NCI-H2107 treated with DMSO at 0.1 percent for 48 hours (cell line): ENCODE results near the gene SCRT2.
A peak's percentile ranks its signal among the peaks of the same experiment; 100 is the strongest.
"Not testable (repeated sequence)": the region's sequence is repeated elsewhere in the genome, so short reads cannot be mapped to it uniquely, and the experiment has no call there.

Experiments
- DNase-seq: peaks from one replicate; lab custom pipeline; 2025; ENCODE audit not compliant: unreplicated experiment; lab: John Stamatoyannopoulos, UW

The SCRT2 gene

DNA sequence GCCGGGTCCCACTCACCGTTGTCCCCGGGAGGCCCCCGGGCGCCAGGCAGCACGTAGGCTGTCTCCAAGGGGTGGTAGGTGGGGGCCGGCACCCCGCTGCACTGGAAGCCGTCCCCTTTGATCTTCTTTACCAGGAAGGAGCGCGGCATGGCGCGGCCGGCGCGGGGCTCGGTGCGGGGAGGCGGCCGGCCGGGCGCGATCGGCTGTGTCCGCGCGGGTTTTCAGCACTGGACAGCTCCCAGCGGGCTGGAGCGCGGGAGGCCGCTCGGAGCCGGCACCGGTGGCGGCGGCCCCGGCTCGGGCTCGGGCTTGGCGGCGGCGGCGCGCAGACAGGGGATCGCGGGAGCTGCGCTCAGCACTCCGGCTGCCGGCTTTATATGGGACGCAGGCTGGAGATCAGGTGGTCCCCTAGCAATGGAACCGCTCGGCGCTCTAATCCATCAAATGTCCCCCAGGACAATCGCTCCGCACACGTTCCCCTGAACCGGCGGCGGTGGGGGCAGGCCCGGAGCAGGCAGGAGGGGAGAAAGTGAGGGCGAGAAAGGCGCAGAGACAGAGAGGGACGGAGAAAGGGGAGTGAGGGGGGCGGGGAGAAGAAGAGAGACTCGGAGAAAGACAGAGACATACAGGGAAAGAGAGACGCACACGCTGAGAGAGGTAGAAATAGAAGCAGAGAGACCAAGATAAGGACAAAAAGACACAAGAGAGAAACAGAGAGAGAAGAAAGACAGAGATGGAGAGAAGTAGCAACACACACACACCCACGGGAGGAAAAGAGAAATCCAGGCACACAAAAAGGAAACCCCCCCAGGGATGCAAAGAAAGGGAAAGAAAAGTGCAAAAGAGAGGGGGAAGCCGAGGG is at the start of gene SCRT2:
SCRT2 (minus strand) TSS at position 350 of the 862 bp plus-strand sequence; CDS start at position 149, 201 bp downstream.
- no peak for DNase-seq

DNA sequence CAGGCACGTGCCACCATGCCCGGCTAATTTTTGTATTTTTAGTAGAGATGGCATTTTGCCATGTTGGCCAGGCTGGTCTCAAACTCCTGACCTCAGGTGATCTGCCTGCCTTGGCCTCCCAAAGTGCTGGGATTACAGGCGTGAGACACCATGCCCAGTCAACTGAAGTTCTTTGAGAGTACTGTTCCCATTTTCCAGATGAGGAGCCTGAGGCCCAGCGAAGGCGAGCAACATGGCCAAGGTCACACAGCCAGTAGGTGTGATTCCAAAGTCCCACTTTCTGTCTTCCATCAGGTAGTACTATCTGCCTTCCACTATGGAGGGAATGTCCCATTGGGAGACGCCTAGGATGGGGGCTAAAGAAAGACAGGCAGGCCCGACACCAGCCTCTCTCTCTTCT is 49.2 kb upstream of the SCRT2 start:
- DNase-seq: not testable (repeated sequence)

DNA sequence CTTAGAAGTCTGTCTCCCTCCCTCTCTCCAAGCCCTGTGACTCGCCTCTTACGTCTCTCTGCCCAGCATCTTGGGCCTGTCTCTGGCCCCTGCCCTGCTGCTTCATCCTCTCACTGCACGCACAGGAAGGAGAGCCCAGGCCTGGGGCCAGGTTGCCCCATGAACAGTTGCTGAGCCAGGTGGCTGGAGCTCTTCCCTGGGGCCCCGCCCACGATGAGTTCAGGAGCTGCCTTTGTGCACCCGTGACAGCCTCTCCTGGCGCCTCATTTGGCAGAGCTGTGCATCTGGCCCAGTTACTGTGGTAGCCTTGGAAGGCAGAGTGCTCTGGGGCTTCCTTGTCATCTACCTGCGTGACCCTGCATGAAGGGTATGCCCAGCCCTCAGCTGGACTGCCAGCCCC is 48.2 kb upstream of the SCRT2 start:
- no peak for DNase-seq

DNA sequence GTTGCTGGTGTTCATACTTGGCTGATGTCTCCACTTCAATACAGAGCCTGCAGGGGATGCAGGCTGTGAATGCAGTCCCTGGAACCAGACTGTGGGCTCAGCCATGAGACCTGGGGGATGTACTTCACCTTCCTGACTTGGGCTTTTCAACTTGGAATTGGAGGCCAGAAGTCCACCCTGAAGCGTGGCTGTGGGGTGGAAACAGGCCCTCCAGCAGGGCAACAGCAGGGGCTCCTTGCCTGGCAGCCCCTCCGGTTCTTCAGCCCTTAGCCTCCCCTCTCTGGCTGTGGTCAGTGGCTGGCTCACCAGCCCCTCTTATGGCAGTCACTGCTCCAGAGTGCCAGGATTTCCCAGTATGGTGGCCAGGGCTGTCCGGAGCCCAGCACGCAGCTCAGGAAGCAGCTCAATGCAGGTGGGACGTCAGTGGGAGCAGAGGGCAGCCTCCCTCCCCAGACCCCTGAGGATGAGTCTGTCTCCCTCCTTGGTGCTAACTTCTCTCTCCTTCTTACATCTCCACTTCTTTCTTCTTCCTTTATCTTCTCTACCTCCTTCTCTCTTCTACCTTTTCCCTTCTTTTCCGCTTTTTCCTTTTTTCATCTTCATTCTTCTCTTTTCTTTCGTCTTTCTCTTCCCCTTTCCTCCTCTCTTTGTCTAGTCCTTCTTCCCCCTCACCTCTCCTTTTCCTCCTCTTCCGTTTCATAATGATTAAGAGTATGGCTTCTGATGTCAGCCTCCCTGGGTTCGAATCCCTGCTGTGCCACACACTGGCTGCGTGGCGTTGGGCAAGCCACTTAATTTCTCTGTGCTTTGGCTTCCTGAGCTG is 47.4 kb upstream of the SCRT2 start:
- no peak for DNase-seq

DNA sequence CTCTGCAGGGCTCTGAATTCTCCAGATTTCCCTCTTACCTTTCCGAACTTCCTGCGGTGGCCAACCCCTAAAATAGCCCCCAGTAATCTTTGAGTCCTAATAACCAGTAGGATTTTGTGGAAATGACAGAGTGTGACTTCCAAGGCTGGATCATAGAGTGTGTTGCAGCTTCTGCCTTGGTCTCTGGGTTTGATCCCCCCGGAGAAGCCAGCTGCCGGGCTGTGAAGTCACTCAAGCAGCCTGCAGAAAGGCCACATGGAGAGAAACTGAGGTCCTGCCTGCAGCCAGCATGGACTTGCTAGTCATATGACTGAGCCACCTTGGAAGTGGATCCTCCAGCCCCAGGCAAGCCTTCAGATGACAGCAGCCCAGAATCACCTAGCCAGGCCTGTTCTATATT is 46.3 kb upstream of the SCRT2 start:
- no peak for DNase-seq

DNA sequence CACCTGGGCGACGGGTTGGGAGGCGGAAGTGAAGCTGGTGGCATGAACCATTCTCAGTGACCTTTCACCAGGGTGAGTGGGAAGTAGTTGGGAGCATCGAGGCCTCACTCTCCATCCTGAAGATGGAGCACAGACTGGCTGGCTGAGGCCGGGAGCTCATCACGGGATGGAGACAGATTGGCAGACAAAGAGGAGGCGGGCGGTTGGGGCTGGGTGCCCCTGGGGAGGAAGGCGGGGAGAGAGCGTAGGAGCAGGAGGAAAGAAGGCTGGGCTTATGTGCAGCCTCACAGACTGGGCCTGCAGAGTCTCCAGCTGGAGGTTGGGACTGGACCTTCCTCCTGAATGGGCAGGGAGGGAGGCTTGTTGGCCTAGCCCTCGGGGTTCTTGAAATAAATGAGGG is 44.2 kb upstream of the SCRT2 start:
- DNase-seq: no peak

DNA sequence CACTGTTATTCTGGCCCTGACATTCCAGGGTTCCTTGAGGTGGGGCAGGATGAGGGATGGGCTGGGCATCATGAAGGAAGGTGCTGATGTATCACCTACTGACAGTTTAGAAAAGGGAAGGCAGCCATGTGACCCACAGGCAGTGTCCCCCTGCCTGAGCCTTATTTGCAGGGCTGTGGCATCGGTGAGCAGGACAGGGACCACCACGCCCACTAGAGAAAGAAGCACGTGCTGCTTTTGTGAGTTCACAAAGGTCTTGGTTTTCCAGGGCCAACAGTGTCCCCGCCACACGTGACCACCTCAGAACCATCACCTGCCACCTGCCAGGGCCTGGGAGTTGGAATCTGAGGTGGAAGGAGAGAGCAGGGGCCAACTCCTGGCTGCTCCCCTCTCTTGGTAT is 43.5 kb upstream of the SCRT2 start:
- no peak for DNase-seq

DNA sequence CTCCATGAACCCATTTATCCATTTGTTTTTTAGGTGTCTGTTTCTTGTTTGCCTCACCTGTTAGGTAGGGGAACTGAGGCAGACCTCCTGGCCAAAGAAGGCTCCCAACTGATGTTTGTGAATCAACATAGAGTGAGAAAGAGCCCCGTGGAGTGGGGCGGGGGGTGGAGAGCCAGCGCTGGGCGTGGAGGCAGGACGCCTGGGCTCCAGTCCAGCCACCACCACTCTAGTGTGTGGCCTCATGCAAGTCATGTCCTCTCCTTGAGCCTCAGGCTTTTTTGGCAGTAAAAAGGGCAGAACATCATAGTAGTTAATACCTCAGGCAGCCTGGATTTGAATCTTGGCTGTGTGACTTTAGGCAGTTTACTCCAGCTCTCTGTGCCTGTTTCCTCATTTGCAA is 42.2 kb upstream of the SCRT2 start:
- DNase-seq: no peak

DNA sequence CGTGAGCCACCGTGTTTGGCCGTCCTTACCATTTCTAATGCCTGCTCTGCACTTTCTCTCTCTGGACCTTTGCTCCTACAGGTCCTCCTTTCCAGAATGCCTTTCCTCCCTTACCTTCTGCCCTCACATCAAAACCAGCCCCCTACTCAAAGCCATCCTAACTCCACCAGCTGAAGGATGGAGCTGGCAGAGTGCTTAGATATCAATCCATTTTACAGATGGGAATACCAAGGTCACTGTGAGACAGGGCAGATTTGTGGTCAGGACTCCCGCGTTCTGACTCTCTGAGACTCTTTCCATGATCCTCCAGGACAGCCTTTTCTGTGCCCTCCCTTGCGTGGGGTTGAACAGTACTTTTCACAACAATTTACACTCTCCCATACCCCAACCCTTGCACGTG is 41.7 kb upstream of the SCRT2 start:
- DNase-seq: no peak

DNA sequence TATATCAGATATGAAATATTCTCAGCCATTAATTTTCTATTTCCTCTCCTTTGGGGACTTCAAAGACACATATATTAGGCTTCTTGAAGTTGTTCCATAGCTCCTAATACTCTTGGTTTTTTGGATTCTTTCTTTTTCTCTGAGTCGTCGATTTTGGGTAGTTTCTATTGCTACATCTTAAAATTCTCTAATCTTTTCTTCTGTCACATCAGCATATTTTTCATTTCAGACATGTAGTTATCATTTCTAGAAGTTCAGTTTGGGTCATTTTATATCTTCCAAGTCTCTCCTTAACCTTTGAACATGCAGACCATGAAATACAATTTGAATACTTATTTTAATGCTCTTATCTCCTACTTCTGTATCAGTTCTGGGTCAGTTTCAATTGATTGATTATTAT is 38.9 kb upstream of the SCRT2 start:
- DNase-seq: no peak

DNA sequence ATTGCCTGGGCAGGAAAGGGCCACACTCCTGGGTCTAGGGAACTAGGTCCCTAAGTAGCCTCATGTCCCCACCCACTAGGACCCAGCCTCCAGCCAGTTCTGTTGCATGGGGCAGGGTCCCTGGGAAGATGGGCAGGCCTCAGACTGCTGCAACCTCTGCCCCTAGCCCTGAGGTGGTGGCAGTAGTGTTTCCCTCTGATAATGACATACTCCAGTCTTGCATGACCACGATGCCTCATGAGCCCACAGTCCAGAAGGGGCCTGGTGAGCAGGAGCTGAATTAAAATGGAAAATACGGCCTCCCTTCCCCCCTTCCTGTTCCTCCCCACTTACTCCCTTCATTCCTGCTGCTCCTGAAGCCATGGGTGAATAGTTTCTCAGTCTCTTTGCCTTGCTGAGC is 36.0 kb upstream of the SCRT2 start:
- no peak for DNase-seq

DNA sequence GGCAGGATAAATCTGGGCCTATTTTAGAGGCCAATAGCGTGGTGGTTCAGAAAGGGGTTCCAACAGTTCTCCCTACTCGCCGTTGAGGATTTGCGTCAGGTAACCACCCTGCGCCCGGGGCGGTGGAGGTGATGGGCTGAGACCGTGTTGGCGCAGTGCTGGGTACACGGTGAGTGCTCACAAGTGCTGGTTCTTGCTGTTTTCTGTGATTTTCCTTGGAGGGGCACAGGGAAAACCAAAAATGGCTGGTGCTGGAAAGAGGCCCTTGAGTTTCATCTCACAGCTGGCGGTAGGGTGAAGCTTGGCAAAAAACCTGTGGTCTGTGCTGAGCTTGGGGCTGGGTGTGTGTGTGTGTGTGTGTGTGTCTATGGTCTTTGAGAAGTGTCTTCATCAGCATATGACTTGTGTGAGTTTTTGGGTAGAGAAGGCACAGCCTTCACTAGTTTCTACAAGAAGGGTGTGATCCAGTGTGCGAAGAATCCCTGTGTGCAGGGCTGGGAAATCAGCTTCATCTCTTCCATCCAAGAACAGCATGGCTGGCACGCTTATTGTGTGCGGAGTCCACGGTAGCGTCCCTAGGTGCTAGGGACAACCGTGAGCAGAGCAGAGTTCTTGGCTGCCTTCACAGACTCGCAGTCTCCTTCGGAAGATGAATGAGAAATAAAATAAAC is 35.3 kb upstream of the SCRT2 start:
- no peak for DNase-seq

DNA sequence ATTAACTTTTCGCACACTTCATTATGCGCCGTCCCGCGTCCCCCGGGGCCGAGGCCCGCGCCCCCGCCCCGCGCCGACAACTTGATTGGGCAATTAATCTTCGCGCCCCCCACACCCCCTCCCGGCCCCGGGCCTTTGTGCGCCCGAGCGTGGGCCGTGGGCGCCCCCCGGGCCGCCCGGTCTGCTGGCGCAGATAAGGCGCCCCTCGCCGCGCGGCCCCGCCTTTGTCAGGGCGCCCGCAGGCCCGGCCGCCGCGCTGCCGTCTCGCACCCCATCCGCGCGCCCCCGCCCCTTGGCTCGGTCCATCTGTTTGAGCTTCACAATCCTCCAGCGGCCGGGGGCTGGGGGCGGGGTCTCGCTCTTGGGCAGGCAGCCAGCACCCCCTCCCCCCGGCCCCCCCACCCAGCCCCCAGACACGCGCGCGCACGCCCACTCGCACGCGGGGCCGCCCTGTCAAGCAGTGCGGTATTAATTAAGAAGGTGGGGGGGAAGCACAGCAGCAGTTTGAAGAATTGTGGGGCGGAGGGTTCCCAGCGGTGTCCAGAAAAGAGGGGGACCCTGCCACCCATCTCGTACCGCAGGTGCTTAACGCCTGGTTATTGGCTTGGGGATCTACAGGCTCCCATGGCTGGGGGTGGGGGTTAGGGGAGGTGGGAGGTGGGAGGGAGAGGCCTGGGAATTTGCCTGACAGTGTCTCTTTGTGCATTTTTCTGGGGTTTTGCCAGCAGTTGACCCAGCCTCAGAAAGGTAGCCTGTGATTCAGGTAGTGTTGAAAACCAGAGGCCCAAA is 34.6 kb upstream of the SCRT2 start:
- DNase-seq: no peak

DNA sequence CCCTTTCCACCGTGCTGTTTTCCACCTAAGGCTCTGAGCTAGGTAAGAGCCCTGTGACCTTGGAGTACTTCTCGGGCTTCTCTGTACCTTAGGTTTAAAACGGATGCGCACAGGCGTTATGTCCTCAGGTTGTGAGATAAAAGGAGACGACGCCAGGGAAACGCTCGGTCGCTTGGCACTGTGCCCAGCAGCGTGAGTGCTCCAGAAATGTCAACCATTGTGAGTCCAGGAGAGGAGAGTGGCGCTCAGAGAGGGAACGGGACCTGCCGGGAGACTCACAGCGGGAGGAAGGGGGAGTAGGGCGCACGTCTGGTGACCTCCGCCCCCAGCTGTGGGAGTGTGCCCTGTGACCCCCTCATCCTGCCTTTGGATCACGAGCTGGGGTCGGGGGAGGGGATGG is 33.8 kb upstream of the SCRT2 start:
- DNase-seq: peak; percentile 3

DNA sequence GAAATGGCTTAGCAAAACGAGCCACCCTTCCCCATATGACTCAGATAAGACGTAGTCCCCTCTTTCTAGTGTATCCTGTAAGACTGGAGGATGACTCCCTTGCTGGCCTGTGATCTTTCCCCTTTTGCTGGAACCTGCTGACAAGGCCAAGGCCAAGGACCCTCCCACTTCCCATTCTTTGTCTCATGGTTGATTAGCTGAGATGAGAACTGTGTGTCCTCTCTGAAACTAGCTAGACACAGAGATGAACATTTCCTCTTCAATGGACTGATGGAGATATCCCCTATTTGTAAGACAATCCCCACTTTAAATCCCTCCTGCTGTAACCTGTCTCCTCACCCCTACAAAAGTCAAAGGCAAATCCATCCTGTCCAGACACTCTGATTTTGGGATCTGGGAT is 33.4 kb upstream of the SCRT2 start:
- no peak for DNase-seq

DNA sequence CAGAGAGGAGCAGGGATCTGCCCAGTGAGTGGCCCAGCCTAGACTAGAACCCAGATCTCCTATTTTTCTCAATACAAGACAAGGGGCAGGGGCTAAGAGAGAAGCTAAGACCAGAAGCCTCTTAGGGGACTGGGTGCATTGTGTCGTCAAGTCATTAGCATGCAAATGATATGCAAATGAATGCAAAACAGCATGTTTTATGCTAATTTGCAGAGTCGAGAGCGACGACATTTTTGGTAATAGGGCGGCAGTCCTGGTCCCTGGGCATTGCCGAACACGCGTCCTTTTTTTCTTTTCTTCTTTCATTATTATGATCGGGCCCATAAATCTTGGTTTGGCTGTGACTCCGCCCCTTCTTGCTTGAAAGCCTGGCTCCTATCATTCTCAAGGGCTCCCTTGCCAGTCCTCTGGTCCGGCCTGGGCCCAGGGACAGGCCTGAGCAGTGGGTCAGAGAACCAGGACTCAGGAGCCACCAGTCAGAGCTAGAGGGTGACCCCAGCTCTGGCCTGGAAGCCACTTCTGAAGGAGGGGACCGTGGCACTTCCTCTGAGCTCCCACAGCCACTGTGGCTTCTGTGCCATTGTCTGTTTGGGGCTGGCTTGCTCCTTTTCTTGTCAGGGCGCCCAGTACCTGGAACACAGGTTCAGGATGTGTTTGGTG is 32.0 kb upstream of the SCRT2 start:
- no peak for DNase-seq

DNA sequence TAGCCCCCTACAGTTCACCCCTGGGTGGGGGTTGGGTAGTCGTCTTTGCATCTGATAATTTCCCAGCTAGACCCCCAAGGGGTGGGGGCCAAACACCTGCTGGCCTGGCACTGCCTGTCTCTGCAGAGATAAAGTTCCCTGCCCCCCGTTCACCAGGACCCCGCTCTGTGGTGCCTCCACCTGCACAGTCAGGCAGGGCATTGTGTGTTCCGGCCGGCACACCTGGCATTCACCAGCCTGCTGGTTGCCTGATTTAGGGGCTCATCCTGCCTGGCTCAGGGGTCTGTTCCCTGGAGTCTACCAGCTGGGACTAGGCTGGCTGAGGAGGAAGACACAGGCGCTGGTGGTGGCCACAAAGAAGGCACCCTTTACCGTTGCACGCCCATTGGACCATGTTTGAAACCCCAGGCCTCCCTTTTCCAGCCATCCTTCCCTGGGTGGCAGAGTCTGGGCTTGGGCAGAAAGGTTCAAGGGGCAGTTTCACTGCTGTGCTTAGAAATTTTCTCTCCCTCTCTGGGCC is 30.8 kb upstream of the SCRT2 start:
- no peak for DNase-seq

DNA sequence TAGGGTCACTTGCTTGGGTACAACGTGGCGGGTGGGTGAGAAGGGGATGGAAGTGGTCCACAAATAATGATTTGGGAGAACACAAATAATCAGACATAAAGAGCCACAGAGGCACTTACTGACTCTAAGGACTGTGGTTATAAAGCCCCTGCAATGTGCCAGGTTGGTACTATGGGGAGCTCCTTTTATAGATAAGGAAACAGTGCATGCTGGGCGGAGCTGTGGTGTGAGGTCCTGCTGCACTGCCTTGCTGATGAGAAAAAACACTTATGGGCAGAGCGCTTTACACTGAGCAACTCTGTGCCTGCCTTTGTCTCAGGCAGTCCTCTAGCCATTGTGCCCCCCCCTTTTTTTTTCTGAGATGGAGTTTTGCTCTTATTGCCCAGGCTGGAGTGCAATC is 29.1 kb upstream of the SCRT2 start:
- DNase-seq: no peak

DNA sequence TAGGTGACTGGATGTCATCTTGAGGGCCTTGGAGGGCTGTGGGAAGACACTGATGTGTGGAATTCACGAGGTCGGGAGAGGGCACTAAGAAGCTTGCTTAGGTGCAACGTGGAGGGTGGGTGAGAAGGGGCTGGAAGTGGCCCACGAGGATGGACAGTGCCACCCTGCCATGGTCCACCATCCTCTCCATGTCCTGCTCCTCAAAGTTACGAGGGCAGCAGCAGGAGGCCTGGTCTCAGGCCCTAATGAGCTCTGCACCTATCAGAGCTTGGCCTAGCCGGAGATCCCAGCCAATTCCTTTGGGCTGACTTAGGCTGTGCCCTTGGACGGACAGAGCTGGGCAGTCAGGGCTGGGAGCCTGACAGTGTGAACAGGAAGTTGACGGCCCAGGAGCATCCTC is 27.8 kb upstream of the SCRT2 start:
- no peak for DNase-seq

DNA sequence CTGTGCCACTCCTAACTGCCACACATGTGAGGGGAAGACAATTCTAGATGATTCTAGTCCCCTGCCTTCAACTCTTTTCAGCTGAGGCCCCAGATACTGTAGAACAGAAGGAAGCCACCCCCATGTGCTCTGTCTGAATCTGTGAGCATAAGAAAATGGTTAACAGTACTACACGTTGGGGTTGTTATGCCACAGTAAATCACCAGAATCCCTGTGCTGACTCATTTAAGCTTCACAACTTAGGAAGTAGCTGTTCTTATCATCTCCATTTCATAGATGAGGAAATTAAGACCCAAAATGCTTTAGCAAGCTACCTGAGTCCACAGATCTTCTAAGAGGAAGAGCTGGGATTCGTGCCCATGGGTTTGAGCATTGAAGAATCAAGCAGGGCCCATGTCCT is 27.4 kb upstream of the SCRT2 start:
- DNase-seq: no peak
